WTC11 (cell line): ENCODE results near the gene TXNIP.

Experiments
- ATF3 ChIP-seq: sonication (generic); formaldehyde crosslinking; conservative IDR thresholded peaks from 2 replicates; pipeline ENCODE4 v1.8.1; 2022; ENCODE audit warnings: mild to moderate bottlenecking, missing genetic modification reagents
- CTCF ChIP-seq: fragments of 200-600 bp; IDR thresholded peaks from 2 replicates; pipeline ENCODE4 v1.8.0; 2022; ENCODE audit warnings: antibody characterized with exemption
- ELF4 ChIP-seq: sonication (generic); formaldehyde crosslinking; IDR thresholded peaks from 2 replicates; pipeline ENCODE4 v1.8.1; 2022; ENCODE audit warnings: low read depth, mild to moderate bottlenecking, moderate library complexity, missing genetic modification reagents
- USF1 ChIP-seq: sonication (generic); formaldehyde crosslinking; IDR thresholded peaks from 2 replicates; pipeline ENCODE4 v1.8.0; 2022; ENCODE audit warnings: mild to moderate bottlenecking, missing genetic modification reagents
- TF ChIP-seq, protein P1 (sequence below): sonication (generic); formaldehyde crosslinking; IDR thresholded peaks from 2 replicates; pipeline ENCODE4 v1.8.0; 2022; ENCODE audit warnings: mild to moderate bottlenecking, missing genetic modification reagents
- TF ChIP-seq, protein P2 (sequence below): sonication (generic); formaldehyde crosslinking; IDR thresholded peaks from 2 replicates; pipeline ENCODE4 v1.8.0; 2022; ENCODE audit warnings: mild to moderate bottlenecking, missing genetic modification reagents
- TF ChIP-seq, protein P3 (sequence below): fragments of 250-450 bp; sonication (Bioruptor Pico); conservative IDR thresholded peaks from 2 replicates; pipeline ENCODE4 v1.9.0; 2021; ENCODE audit warnings: mild to moderate bottlenecking

- TF ChIP-seq, protein P1, sequence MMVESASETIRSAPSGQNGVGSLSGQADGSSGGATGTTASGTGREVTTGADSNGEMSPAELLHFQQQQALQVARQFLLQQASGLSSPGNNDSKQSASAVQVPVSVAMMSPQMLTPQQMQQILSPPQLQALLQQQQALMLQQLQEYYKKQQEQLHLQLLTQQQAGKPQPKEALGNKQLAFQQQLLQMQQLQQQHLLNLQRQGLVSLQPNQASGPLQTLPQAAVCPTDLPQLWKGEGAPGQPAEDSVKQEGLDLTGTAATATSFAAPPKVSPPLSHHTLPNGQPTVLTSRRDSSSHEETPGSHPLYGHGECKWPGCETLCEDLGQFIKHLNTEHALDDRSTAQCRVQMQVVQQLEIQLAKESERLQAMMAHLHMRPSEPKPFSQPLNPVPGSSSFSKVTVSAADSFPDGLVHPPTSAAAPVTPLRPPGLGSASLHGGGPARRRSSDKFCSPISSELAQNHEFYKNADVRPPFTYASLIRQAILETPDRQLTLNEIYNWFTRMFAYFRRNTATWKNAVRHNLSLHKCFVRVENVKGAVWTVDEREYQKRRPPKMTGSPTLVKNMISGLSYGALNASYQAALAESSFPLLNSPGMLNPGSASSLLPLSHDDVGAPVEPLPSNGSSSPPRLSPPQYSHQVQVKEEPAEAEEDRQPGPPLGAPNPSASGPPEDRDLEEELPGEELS (CRISPR knock-in tag) = no peak
- TF ChIP-seq CTCF (no peak), ATF3 (no peak), ELF4 (no peak), USF1 (CRISPR knock-in tag) (peak; percentile 12; the same call in 1 of the 2 replicates)
- TF ChIP-seq, protein P2, sequence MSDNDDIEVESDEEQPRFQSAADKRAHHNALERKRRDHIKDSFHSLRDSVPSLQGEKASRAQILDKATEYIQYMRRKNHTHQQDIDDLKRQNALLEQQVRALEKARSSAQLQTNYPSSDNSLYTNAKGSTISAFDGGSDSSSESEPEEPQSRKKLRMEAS (CRISPR knock-in tag) = peak; percentile 54; the same call in 1 of the 2 replicates
- TF ChIP-seq, protein P3, sequence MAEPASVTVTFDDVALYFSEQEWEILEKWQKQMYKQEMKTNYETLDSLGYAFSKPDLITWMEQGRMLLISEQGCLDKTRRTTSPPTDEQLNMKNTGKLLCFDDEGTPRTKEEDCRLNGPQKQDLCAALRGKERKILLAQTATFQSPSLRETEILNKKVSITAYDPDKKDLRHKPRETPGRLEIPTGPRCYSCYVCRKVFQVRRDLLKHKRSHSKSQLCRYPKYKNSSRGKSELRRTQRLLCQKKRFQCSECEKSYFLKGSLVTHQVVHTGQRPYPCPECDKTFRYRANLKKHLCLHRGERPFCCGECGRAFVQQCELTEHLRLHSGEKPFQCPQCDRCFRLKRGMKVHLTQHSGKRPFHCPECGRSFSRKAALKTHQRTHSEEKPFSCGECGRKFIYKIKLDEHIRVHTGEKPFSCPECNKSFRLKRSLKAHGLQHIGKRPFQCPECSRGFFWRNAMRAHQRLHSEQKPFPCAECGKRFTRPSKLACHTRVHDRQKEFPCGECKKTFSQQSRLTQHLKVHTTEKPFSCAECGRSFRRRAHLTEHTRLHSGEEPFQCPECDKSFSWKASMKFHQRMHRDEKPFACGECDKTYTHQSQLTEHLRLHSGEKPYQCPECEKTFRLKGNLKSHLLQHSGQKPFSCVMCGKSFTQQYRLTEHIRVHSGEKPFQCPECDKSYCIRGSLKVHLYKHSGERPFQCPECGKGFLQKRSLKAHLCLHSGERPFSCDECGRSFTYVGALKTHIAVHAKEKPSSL (CRISPR knock-in tag) = no peak
Measured at GRCh38 chr1:145960468-145961108, 35.8 kb downstream of the TXNIP start.
